H1 (cell line): ENCODE measurements around the gene LAMC1. TPM values are rescaled to one million over a fixed set of nuclear protein-coding genes. Genes with fewer than 3 reads are reported as not detected.

Experiments used
- CTCF ChIA-PET: fragments of 300-600 bp; sonication (Branson Sonifier 250); formaldehyde crosslinking; loops from one replicate; lab custom pipeline; 2021; ENCODE audit not compliant: partially characterized antibody; lab: Charles Lee
- POLR2A ChIA-PET: fragments of 300-600 bp; sonication (Branson Sonifier 250); formaldehyde crosslinking; loops from one replicate; lab custom pipeline; 2021; ENCODE audit warnings: inconsistent platforms; ENCODE audit not compliant: partially characterized antibody; lab: Charles Lee
- DNase-seq, 2 experiments: peaks; one replicate each; pipeline versions ENCODE4 v3.0.0 to v3.0.0-alpha.2; 2010 to 2022; ENCODE audit warnings: low spot score in 2 of 2, low read depth in 1 of 2, mixed read lengths in 1 of 2
- FAIRE-seq: peaks from 2 replicates; lab custom pipeline; 2011; peaks lifted over from hg19 to GRCh38; lab: Jason Lieb, UNC
- H2AFZ ChIP-seq: 2 replicates; pipeline ENCODE4 v1.8.1; 2012; ENCODE audit warnings: low read length, inconsistent platforms
- H2AK5ac ChIP-seq: 2 replicates; pipeline ENCODE4 v1.6.1; 2013; ENCODE audit warnings: low read depth, low read length
- H2BK120ac ChIP-seq: replicated peaks from 2 replicates; pipeline ENCODE3; 2013; ENCODE audit warnings: low read depth, low read length, inconsistent platforms
- H2BK12ac ChIP-seq: 2 replicates; pipeline ENCODE4 v1.6.1; 2013; ENCODE audit warnings: low read depth, low read length
- H2BK15ac ChIP-seq: 2 replicates; pipeline ENCODE4 v1.6.1; 2013; ENCODE audit warnings: low read length
- H2BK20ac ChIP-seq: 2 replicates; pipeline ENCODE4 v1.6.1; 2013; ENCODE audit warnings: low read length
- H2BK5ac ChIP-seq: 2 replicates; pipeline ENCODE4 v1.6.1; 2013; ENCODE audit warnings: low read depth, low read length
- H3K14ac ChIP-seq: 2 replicates; pipeline ENCODE4 v1.6.1; 2013; ENCODE audit warnings: inconsistent platforms; ENCODE audit not compliant: insufficient read length
- H3K18ac ChIP-seq: 2 replicates; pipeline ENCODE4 v1.6.1; 2013; ENCODE audit warnings: low read length; ENCODE audit errors: extremely low read depth
- H3K23ac ChIP-seq: 2 replicates; pipeline ENCODE4 v1.6.1; 2013; ENCODE audit warnings: inconsistent platforms; ENCODE audit not compliant: insufficient read length
- H3K23me2 ChIP-seq: 2 replicates; pipeline ENCODE4 v1.6.1; 2013; ENCODE audit warnings: low read depth, low read length
- H3K27ac ChIP-seq: 2 replicates; pipeline ENCODE4 v1.6.1; 2011; ENCODE audit warnings: low read depth, low read length, inconsistent platforms
- H3K27me3 ChIP-seq, 4 experiments: replicated peaks in 1 of 4; 1 replicate in 1 of 4; 2 replicates in 3 of 4; pipeline versions ENCODE4 v1.6.1 to v1.8.1; 2011 to 2013; ENCODE audit warnings: low read length in 3 of 4, mild to moderate bottlenecking in 3 of 4, inconsistent platforms in 2 of 4, mixed read lengths in 2 of 4, moderate library complexity in 1 of 4; ENCODE audit not compliant: control insufficient read depth in 3 of 4, insufficient read depth in 3 of 4; ENCODE audit errors: extremely low read depth in 1 of 4
- H3K36me3 ChIP-seq, 4 experiments: 2 replicates each; pipeline versions ENCODE4 v1.6.1 to v1.8.1; 2011 to 2013; ENCODE audit warnings: mild to moderate bottlenecking in 4 of 4, low read length in 3 of 4, moderate library complexity in 2 of 4, control low read depth in 1 of 4, inconsistent platforms in 1 of 4; ENCODE audit not compliant: insufficient read depth in 4 of 4, control insufficient read depth in 2 of 4
- H3K4ac ChIP-seq: replicated peaks from 2 replicates; pipeline ENCODE3; 2013; ENCODE audit warnings: low read length, low read depth, mixed read lengths, inconsistent platforms; ENCODE audit not compliant: insufficient read length
- H3K4me1 ChIP-seq, 4 experiments: replicated peaks in 1 of 4; 1 replicate in 1 of 4; 2 replicates in 3 of 4; pipeline versions ENCODE4 v1.6.1 to v1.8.1; 2011 to 2013; ENCODE audit warnings: low read length in 3 of 4, inconsistent platforms in 2 of 4, mixed read lengths in 1 of 4; ENCODE audit not compliant: insufficient read depth in 4 of 4, control insufficient read depth in 3 of 4
- H3K4me2 ChIP-seq, 2 experiments: 2 replicates each; pipeline versions ENCODE4 v1.6.1 to v1.8.1; 2011 to 2013; ENCODE audit warnings: low read depth in 2 of 2, low read length in 2 of 2, control low read depth in 1 of 2, inconsistent platforms in 1 of 2, mild to moderate bottlenecking in 1 of 2; ENCODE audit not compliant: insufficient read depth in 1 of 2
- H3K4me3 ChIP-seq, 4 experiments: fragments of 200-600, 300-600 bp in 1 of 4; sonication (generic), shearing (Covaris generic), sonication (Bioruptor Twin) in 1 of 4; 2 replicates each; pipeline versions ENCODE4 v1.5.1 to v1.8.1; 2011 to 2016; ENCODE audit warnings: low read length in 4 of 4, low read depth in 3 of 4, control low read depth in 2 of 4, inconsistent platforms in 2 of 4, mild to moderate bottlenecking in 2 of 4, mixed read lengths in 1 of 4, moderate library complexity in 1 of 4; ENCODE audit not compliant: insufficient read depth in 2 of 4; ENCODE audit errors: extremely low read depth in 1 of 4
- H3K56ac ChIP-seq: replicated peaks from 2 replicates; pipeline ENCODE3; 2013; ENCODE audit warnings: low read depth, mild to moderate bottlenecking, mixed read lengths, low read length, inconsistent platforms; ENCODE audit not compliant: insufficient read length
- H3K79me1 ChIP-seq: 2 replicates; pipeline ENCODE4 v1.6.1; 2013; ENCODE audit warnings: low read depth, low read length, control low read depth
- H3K79me2 ChIP-seq, 2 experiments: 2 replicates each; pipeline versions ENCODE4 v1.6.1 to v1.8.1; 2012 to 2013; ENCODE audit warnings: low read length in 2 of 2, mild to moderate bottlenecking in 2 of 2, inconsistent platforms in 1 of 2; ENCODE audit not compliant: insufficient read depth in 2 of 2, control insufficient read depth in 1 of 2
- H3K9ac ChIP-seq, 4 experiments: replicated peaks in 1 of 4; 1 replicate in 1 of 4; 2 replicates in 3 of 4; pipeline versions ENCODE4 v1.6.1 to v1.8.1; 2011 to 2013; ENCODE audit warnings: low read depth in 3 of 4, low read length in 3 of 4, control low read depth in 2 of 4, mild to moderate bottlenecking in 2 of 4, moderate library complexity in 2 of 4, inconsistent platforms in 1 of 4; ENCODE audit errors: extremely low read depth in 1 of 4
- H3K9me3 ChIP-seq, 2 experiments: 2 replicates each; pipeline versions ENCODE4 v1.6.1 to v1.8.1; 2012 to 2013; ENCODE audit warnings: mild to moderate bottlenecking in 2 of 2, moderate library complexity in 2 of 2, control low read depth in 1 of 2, inconsistent platforms in 1 of 2, low read depth in 1 of 2, low read length in 1 of 2, mixed read lengths in 1 of 2; ENCODE audit not compliant: insufficient read depth in 2 of 2
- H4K20me1 ChIP-seq, 2 experiments: replicated peaks in 1 of 2; 2 replicates each; pipeline versions ENCODE3 to v1.8.1; 2011 to 2013; ENCODE audit warnings: inconsistent platforms in 2 of 2, low read length in 2 of 2, mild to moderate bottlenecking in 1 of 2; ENCODE audit not compliant: insufficient read depth in 2 of 2, control insufficient read depth in 1 of 2
- H4K5ac ChIP-seq: 2 replicates; pipeline ENCODE4 v1.6.1; 2013; ENCODE audit warnings: low read length, low read depth, mixed read lengths, inconsistent platforms; ENCODE audit not compliant: insufficient read length
- H4K8ac ChIP-seq: 2 replicates; pipeline ENCODE4 v1.8.0; 2013; ENCODE audit warnings: mild to moderate bottlenecking, moderate library complexity, low read length, inconsistent platforms; ENCODE audit not compliant: insufficient read depth; ENCODE audit errors: extremely low read depth
- H4K91ac ChIP-seq: replicated peaks from 2 replicates; pipeline ENCODE3; 2013; ENCODE audit warnings: low read length, mixed read lengths, inconsistent platforms; ENCODE audit not compliant: insufficient read length
- BCL11A ChIP-seq, 2 experiments: IDR thresholded peaks; one replicate each; pipeline ENCODE4 v1.6.1; 2011; ENCODE audit warnings: low read depth in 2 of 2, low read length in 2 of 2, mild to moderate bottlenecking in 2 of 2
- EZH2 ChIP-seq: fragments of 200-600 bp; sonication (generic); IDR thresholded peaks from 2 replicates; pipeline ENCODE4 v1.7.1; 2012; ENCODE audit warnings: low read depth, mild to moderate bottlenecking, moderate library complexity, low read length, inconsistent platforms; ENCODE audit not compliant: severe bottlenecking
- FOSL1 ChIP-seq: IDR thresholded peaks from 2 replicates; pipeline ENCODE4 v1.6.1; 2011; ENCODE audit warnings: mild to moderate bottlenecking, low read depth, low read length, moderate library complexity; ENCODE audit not compliant: insufficient read depth
- GTF2F1 ChIP-seq: IDR thresholded peaks from 2 replicates; pipeline ENCODE4 v1.6.1; 2012; ENCODE audit warnings: low read depth, low read length, improper control_type of control experiment, borderline replicate concordance
- JUN ChIP-seq: IDR thresholded peaks from 2 replicates; pipeline ENCODE4 v1.6.1; 2011; ENCODE audit warnings: low read depth, mild to moderate bottlenecking, improper control_type of control experiment, low read length
- MAFK ChIP-seq: IDR thresholded peaks from 2 replicates; pipeline ENCODE4 v1.6.1; 2012; ENCODE audit warnings: low read depth, mild to moderate bottlenecking, improper control_type of control experiment, low read length
- SAP30 ChIP-seq: fragments of 300-600 bp; sonication (generic); IDR thresholded peaks from 2 replicates; pipeline ENCODE4 v1.7.1; 2012; ENCODE audit warnings: low read length, moderate library complexity, mild to moderate bottlenecking, inconsistent platforms; ENCODE audit not compliant: insufficient read depth, insufficient replicate concordance
- SUZ12 ChIP-seq: fragments of 200-600 bp; sonication (generic); IDR thresholded peaks from 2 replicates; pipeline ENCODE4 v1.6.1; 2012; ENCODE audit warnings: mild to moderate bottlenecking, inconsistent platforms, low read length, moderate library complexity, mixed read lengths
- TAF1 ChIP-seq: IDR thresholded peaks from 2 replicates; pipeline ENCODE4 v1.6.1; 2011; ENCODE audit warnings: mild to moderate bottlenecking, low read depth, low read length
- TCF12 ChIP-seq: IDR thresholded peaks from 2 replicates; pipeline ENCODE4 v1.6.1; 2011; ENCODE audit warnings: low read depth, mild to moderate bottlenecking, low read length
- TEAD4 ChIP-seq: IDR thresholded peaks from 2 replicates; pipeline ENCODE4 v1.6.1; 2012; ENCODE audit warnings: low read depth, low read length, inconsistent platforms, mixed read lengths
- WGBS, 2 experiments: shearing (Covaris generic) in 1 of 2; methylation state at CpG; one replicate each; pipeline versions ENCODE4 v1.1.6 to v1.1.7; 2013 to 2015; ENCODE audit warnings: low lambda C conversion rate in 2 of 2, mixed read lengths in 2 of 2, inconsistent platforms in 1 of 2, low coverage in 1 of 2, missing lambda C conversion rate in 1 of 2; ENCODE audit not compliant: insufficient replicate concordance in 2 of 2, insufficient coverage in 1 of 2, insufficient read length in 1 of 2; ENCODE audit errors: extremely low coverage in 1 of 2, missing lambda C conversion rate in 1 of 2; 5-methylcytosine and 5-hydroxymethylcytosine counted together
- polyA plus RNA-seq, 7 experiments: library from polyadenylated mRNA; depleted of rRNA in 3 of 7; stranded (reverse) in 5 of 7; unstranded in 2 of 7; fragments of >200 nt in 5 of 7; fragments of 200-250 nt in 2 of 7; gene quantifications; 1 replicate in 5 of 7; 2 replicates in 1 of 7; 4 replicates in 1 of 7; pipeline versions ENCODE4 v1.2.1 to v1.2.3, GENCODE V29; 2011 to 2013; ENCODE audit warnings: missing spikeins in 2 of 7, mixed read lengths in 2 of 7
- total RNA-seq: library from RNA; stranded (reverse); fragmentation: NEBNext Ultra II Directional; extraction: Animal tissue kit (Norgen Biotek cat#: 25700); gene quantifications from 2 replicates; pipeline ENCODE4 v1.2.1, GENCODE V29; 2021
- TF ChIP-seq, protein P1 (sequence below): IDR thresholded peaks from 2 replicates; pipeline ENCODE4 v1.6.1; 2012; ENCODE audit warnings: low read length, inconsistent platforms
- TF ChIP-seq, protein P2 (sequence below): IDR thresholded peaks from 2 replicates; pipeline ENCODE4 v1.6.1; 2012; ENCODE audit warnings: inconsistent platforms

The LAMC1 gene
- total and polyA plus RNA-seq, 2 of the 8 experiments (the other 6 are each of a cell fraction or from before 2014, with no cell fraction given) = 47.6 to 90.3 TPM

GRCh38 chr1:183173828-183174227, 150.6 kb downstream of the LAMC1 start:
- H3K14ac ChIP-seq = no peak overlapping the region
- H3K23ac ChIP-seq = no peak overlapping the region
- H3K79me1 ChIP-seq = no peaks in the 10 kb centered on the region
- H3K4me2 ChIP-seq = no peak overlapping the region
- WGBS, 2 experiments = 73% methylated on average over 2 of the region's 2 CpGs; no CpG with 5 or more reads in 1 of the 2 experiments
- H3K27me3 ChIP-seq = no peaks in the 10 kb centered on the region
- H3K23me2 ChIP-seq = no peaks in the 10 kb centered on the region
- no peak overlapping the region for H4K91ac ChIP-seq
- H3K4me3 ChIP-seq = no peak overlapping the region
- no peak overlapping the region for H2BK5ac ChIP-seq
- H3K18ac ChIP-seq = no peak overlapping the region
- ChIA-PET POLR2A (no interaction called here), CTCF (interaction anchor here (0.7 kb wide), 1 partner anchor 11 kb away, joined by 3 read pairs; no protein-coding TSS in a partner anchor)
- H3K56ac ChIP-seq = no peak overlapping the region
- H2BK20ac ChIP-seq = no peak overlapping the region
- DNase-seq = no peak
- TF ChIP-seq SUZ12 (no peak), JUN (no peak), BCL11A (IDR thresholded peaks at IDR 0.05; ENCODE audit: low read depth in 2 of 2, low read length in 2 of 2) (no peak), FOSL1 (no peak), EZH2 (no peak), MAFK (no peak), TEAD4 (no peak), TAF1 (no peak), GTF2F1 (no peak), SAP30 (no peak), TCF12 (no peak)
- TF ChIP-seq, protein P1, sequence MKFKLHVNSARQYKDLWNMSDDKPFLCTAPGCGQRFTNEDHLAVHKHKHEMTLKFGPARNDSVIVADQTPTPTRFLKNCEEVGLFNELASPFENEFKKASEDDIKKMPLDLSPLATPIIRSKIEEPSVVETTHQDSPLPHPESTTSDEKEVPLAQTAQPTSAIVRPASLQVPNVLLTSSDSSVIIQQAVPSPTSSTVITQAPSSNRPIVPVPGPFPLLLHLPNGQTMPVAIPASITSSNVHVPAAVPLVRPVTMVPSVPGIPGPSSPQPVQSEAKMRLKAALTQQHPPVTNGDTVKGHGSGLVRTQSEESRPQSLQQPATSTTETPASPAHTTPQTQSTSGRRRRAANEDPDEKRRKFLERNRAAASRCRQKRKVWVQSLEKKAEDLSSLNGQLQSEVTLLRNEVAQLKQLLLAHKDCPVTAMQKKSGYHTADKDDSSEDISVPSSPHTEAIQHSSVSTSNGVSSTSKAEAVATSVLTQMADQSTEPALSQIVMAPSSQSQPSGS = no peak
- TF ChIP-seq, protein P2, sequence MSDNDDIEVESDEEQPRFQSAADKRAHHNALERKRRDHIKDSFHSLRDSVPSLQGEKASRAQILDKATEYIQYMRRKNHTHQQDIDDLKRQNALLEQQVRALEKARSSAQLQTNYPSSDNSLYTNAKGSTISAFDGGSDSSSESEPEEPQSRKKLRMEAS = no peak
- TF ChIP-seq, all 59 proteins: peak for 0
- Histone ChIP-seq H3K9me3 (no peaks in the 10 kb centered on the region), H3K36me3 (no peaks in the 10 kb centered on the region), H4K5ac (no peak overlapping the region), H3K9ac (no peak overlapping the region), H2BK15ac (no peak overlapping the region), H3K79me2 (no peaks in the 10 kb centered on the region), H3K4ac (no peak overlapping the region), H2BK12ac (no peak overlapping the region), H2BK120ac (no peak overlapping the region), H4K8ac (no peak overlapping the region), H2AFZ (no peak overlapping the region), H4K20me1 (no peaks in the 10 kb centered on the region), H2AK5ac (no peak overlapping the region), H3K27ac (no peak overlapping the region), H3K4me1 (no peaks in the 10 kb centered on the region)
- FAIRE-seq = no peak
